ENCODE results near the gene CACNG8.
A peak's percentile ranks its signal among the peaks of the same experiment; 100 is the strongest.
"Not testable (repeated sequence)": the region's sequence is repeated elsewhere in the genome, so short reads cannot be mapped to it uniquely, and the experiment has no call there.

CACNG8 gene

DNA sequence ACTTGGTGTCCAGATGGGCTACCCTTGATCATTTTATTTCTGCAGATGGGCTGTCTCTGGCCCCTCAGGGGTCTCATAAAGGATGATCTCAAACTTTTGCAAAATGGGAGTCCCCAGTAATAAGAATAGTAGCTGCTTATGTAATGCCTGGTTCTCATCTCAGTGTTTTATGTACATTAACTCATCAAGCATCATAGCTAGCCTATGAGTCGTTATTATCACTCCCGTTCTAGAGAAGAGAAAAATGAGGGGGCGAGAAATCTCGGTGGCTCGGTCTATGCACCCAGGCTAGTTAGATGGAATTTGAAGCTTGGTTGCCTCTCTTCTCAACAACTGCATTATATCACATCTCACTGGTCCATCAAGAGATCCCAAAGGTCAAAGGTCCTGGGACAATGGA, 32.1 kb downstream of the CACNG8 start:
- DNase-seq: no peak

- no peak for DNase-seq
These were observed 35.5 kb downstream of the CACNG8 start for GRCh38 chr19:53998223-53998622.

DNA sequence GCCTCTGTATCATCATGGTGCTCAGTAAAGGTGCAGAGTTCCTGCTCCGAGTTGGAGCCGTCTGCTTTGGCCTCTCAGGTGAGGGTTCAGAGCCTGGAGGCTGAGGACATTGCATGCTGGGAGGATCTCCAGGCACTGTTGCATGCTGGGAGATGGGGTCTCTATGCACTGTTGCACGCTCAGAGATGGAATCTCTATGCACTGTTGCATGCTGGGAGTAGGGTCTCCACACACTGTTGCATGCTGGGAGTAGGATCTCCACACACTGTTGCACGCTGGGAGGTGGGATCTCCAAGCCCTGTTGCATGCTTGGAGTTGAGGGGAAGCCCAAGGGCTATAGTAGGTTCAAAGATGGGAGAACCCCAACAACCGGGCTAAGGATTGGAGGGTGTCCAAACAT, 37.0 kb downstream of the CACNG8 start:
- no peak for DNase-seq

GRCh38 chr19:54001496-54001895, 38.8 kb downstream of the CACNG8 start:
- no peak for DNase-seq

- no peak for DNase-seq
These were observed 40.0 kb downstream of the CACNG8 start for GRCh38 chr19:54002495-54003315.

DNA sequence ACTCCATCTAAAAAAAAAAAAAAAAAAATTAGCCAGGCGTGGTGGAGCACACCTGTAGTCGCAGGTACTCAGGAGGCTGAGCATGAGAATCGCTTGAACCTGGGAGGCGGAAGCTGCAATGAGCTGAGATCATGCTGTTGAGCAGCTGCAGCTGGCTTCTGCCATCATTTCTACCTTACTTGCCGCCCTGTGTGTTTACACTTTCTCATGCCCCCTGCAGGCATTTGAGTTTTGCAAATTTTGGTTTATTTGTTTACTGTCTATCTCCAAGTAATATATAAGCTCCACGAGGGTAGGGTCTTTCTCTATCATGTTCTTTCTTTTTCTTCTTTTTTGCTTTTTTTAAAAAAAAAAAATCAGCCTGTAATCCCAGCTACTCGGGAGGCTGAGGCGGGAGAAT, 46.7 kb downstream of the CACNG8 start:
- DNase-seq: no peak

- no peak for DNase-seq
These were observed 47.7 kb downstream of the CACNG8 start for GRCh38 chr19:54010474-54010873.

DNA sequence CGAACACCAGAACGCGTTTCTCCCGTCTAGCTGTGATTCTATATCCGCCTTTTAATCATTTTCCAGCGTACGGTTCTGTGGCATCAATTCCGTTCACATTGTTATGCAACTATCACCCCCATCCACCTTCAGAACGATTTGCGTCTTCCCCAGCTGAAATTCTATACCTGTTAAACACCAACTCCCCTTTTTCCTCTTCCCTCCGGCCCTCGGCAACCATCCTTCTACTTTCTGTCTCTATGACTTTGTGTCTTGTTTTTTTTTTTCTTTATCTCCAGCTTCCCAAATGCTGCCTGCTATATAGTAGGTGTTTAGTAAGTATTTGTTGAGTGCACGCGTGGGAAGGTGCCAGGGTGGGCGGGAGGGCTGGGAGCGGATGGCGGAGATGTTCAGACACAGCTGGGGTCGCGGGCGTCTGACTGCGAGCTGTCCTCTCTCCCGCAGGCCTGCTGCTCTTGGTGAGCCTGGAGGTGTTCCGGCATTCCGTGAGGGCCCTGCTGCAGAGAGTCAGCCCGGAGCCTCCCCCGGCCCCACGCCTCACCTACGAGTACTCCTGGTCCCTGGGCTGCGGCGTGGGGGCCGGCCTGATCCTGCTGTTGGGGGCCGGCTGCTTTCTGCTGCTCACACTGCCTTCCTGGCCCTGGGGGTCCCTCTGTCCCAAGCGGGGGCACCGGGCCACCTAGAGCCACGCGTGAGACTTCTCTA, 48.9 kb downstream of the CACNG8 start:
- DNase-seq: no peak

GRCh38 chr19:54013866-54014265, 51.1 kb downstream of the CACNG8 start:
- no peak for DNase-seq

- DNase-seq: no peak
These were observed 52.3 kb downstream of the CACNG8 start for GRCh38 chr19:54014920-54015560.

- peak; percentile 23 for DNase-seq
These were observed 54.5 kb downstream of the CACNG8 start for GRCh38 chr19:54017261-54017660.

DNA sequence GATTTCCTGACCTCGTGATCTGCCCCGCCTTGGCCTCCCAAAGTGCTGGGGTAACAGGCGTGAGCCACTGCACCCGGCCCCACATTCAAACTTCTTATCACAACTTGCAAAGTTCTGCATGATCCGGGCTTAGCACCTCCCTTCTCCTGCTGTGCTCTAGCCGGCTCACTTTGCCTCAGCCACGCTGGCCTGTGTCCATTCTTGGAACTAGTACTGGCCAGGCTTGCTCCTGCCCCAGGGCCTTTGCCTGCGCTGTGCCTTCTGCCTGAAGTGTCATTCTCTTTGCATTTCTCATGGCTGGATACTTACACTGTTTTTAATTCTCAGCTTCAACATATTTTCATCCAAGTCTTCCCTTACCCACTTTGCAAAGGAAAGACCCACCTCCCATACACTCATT, 58.6 kb downstream of the CACNG8 start:
- DNase-seq: no peak

DNA sequence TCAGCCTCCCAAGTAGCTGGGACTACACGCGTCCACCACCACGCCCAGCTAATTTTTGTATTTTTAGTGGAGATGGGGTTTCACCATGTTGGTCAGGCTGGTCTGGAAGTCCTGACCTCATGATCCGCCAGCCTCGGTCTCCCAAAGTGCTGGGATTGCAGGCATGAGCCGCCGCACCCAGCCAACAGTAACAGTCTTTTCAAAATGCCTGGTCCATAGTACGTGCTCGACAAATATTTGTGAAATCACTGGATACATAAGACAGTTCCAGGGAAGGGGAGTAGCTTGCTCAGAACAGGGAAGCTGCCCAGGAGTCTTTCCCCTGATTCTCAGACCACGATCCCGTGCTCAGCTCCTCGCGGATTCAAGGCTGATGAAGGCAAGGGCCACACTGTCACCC, 59.2 kb downstream of the CACNG8 start:
- no peak for DNase-seq

DNA sequence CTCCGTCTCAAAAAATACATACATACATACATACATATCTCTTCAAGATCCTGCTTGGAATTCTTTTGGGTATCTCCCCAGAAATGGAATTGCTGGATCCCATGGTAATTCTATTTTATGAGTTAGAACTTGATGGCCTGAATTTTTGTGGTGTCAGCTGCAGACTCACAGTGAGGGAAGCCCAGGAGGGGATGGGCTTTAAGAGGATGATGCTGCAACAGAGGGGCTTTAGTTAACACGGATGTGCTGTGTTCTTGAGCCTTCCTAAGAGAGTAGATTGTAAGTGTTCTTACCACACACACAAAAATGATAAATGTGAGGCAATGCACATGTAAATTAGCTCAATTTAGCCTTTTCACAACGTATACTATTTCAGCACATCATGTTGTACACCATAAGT, 60.5 kb downstream of the CACNG8 start:
- DNase-seq: no peak

DNA sequence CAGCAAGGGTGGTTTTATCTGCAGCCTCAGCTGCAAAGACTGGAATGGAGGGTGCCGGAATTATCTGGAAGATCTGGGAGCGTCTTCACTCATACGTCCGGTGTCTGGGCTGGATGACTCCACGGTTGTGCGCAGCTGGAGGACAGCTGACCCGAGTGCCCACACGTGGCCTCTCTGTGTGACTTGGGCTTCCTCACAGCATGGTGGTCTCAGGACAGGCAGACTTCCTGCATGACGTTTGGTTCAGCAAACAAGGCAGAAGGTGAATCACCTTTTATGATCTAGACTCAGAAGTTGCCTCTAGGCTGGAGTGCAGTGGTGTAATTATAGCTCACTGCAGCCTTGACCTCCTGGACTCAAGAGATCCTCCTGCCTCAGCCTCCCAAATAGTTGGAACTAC, 61.9 kb downstream of the CACNG8 start:
- no peak for DNase-seq

DNA sequence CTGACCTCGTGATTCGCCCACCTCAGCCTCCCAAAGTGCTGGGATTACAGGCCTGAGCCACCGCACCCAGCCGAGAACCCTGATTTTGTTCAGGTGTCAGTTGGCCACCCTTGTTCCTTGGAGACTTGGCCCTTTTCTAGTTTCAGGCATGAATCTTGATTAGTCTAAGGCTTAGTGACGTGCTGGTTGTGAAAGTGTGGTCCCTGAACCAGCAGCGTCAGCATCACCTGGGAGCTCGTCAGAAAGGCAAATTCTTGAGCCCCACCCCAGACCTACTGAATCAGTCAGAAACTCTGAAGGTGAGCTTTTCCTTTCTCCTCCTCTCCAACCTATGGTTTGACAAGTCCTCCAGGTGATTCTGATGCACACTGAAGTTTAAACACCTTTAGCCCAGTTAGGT, 63.9 kb downstream of the CACNG8 start:
- no peak for DNase-seq

DNA sequence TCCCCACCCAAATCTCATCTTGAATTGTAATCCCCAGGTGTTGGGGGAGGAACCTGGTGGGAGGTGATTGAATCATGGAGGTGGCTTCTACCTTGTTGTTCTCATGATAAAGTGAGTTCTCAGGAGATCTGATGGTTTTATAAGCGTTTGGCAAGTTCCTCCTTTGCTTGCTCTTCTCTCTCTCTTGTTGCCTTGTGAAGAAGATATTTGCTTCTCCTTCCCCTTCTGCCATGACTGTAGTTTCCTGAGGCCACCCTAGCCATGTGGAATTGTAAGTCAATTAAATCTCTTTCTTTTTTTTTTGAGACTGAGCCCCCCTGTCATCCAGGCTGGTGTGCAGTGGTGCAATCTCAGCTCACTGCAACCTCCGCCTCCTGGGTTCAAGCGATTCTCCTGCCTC, 66.6 kb downstream of the CACNG8 start:
- no peak for DNase-seq

DNA sequence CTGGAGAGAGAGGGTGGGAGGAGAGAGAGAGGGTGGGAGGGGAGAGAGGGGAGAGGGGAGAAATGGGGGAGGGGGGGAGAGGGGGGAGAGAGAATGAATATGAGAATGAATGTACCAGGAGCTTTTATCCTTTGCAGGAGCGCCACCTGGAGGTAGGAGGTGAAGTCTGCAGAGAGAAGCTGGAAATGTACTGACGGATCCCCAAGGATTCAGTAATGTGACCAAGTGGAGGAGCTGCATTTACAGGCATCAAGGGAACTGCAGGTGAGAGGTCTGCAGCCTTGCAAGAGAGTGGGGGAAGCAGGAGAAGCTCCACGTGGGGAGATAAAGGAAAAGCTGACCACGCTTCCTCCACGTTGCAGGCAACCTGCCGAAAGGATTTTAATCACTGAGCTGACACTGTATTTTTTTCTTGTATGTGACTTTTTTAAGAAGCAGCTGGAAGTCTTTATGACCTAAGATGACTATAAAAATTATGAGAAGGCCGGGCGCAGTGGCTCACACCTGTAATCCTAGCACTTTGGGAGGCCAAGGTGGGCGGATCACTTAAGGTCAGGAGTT, 67.3 kb downstream of the CACNG8 start:
- DNase-seq: peak; percentile 41

GRCh38 chr19:54030895-54031586, 68.3 kb downstream of the CACNG8 start:
- no peak for DNase-seq

- DNase-seq: no peak
These were observed 72.8 kb downstream of the CACNG8 start for GRCh38 chr19:54035215-54036178.

DNA sequence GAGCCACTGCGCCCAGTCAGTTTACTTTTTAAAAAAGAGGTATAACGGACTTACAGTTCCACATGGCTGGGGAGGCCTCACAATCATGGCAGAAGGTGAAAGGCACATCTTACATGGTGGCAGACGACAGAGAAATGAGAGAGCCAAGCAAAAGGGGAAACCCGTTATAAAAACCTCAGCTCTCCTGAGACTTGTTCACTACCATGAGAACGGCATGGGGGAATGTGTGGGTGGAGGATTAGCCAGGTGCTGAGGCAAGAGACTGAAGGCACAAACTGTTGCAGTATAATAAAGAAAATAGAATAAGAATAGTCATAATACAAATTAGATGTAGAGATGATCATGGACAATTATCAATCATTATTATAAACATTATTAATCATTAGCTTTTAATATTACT, 73.8 kb downstream of the CACNG8 start:
- not testable (repeated sequence) for DNase-seq
